ENCODE results near the gene GRM2.
"Not testable (repeated sequence)": the region's sequence is repeated elsewhere in the genome, so short reads cannot be mapped to it uniquely, and the experiment has no call there.

The GRM2 gene

DNA sequence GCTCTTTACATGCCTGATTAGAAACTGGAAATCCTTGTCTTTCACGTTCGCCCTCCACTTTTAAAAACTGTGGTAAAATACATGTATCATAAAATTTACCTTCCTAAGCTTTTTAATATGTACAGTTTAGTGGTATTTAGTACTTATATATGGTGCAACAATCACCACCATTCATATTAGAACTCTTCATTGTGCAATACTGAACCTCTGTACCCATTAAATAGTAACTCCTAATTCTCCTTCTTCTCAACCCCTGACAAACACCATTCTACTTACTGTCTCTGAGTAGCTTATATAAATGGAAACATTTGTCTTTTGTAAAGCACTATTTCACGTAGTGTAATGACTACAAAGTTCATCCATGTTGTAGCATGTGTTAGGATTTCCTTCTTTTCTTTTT, 28.2 kb downstream of the GRM2 start:
- H3K9ac ChIP-seq (ENCODE audit: low read depth, low read length), result no peak overlapping the region
- no peak overlapping the region for H3K4me2 ChIP-seq (ENCODE audit: insufficient read depth, low read length)
- TF ChIP-seq CTCF (IDR thresholded peaks at IDR 0.05; ENCODE audit: borderline replicate concordance, extremely low read depth, low read length, poor library complexity, severe bottlenecking), result no peak
- TF ChIP-seq EZH2 (IDR thresholded peaks at IDR 0.05; ENCODE audit: borderline replicate concordance, low read depth, low read length, severe bottlenecking), result no peak
- ATAC-seq (ENCODE audit: insufficient read depth, low read depth) (no peak), DNase-seq (no peak)
- no peaks in the 10 kb centered on the region for H4K20me1 ChIP-seq (ENCODE audit: insufficient read depth, low read length)
- H3K27ac ChIP-seq (ENCODE audit: low read length), result no peak overlapping the region
- no peaks in the 10 kb centered on the region for H3K79me2 ChIP-seq (ENCODE audit: insufficient read depth, low read length)
- H3K9me3 ChIP-seq (ENCODE audit: insufficient read depth, low read length, severe bottlenecking), result no peaks in the 10 kb centered on the region
- no peak overlapping the region for H3K4me3 ChIP-seq (ENCODE audit: low read depth in 1 of 2, low read length in 2 of 2)
- H3K27me3 ChIP-seq (ENCODE audit: insufficient read depth, low read length, poor library complexity), result peaks cover 4% of the 10 kb centered on the region
- H3K36me3 ChIP-seq (ENCODE audit: insufficient read depth, low read length), result no peaks in the 10 kb centered on the region
- no peak overlapping the region for H2AFZ ChIP-seq (ENCODE audit: low read depth, low read length)
- H3K4me1 ChIP-seq (ENCODE audit: insufficient read depth, low read length), result peaks cover 11% of the 10 kb centered on the region

- Histone ChIP-seq H3K4me3 (ENCODE audit: low read depth in 1 of 2, low read length in 2 of 2) (no peak overlapping the region), H3K79me2 (ENCODE audit: insufficient read depth, low read length) (no peaks in the 10 kb centered on the region), H3K27ac (ENCODE audit: low read length) (no peak overlapping the region), H3K36me3 (ENCODE audit: insufficient read depth, low read length) (no peaks in the 10 kb centered on the region), H4K20me1 (ENCODE audit: insufficient read depth, low read length) (no peaks in the 10 kb centered on the region), H3K9ac (ENCODE audit: low read depth, low read length) (no peak overlapping the region), H3K4me2 (ENCODE audit: insufficient read depth, low read length) (no peak overlapping the region), H3K9me3 (ENCODE audit: insufficient read depth, low read length, severe bottlenecking) (no peaks in the 10 kb centered on the region), H3K4me1 (ENCODE audit: insufficient read depth, low read length) (peaks cover 11% of the 10 kb centered on the region), H3K27me3 (ENCODE audit: insufficient read depth, low read length, poor library complexity) (peaks cover 7% of the 10 kb centered on the region), H2AFZ (ENCODE audit: low read depth, low read length) (no peak overlapping the region)
- DNase-seq (no peak), ATAC-seq (ENCODE audit: insufficient read depth, low read depth) (no peak)
- TF ChIP-seq CTCF (IDR thresholded peaks at IDR 0.05; ENCODE audit: borderline replicate concordance, extremely low read depth, low read length, poor library complexity, severe bottlenecking) (no peak), EZH2 (IDR thresholded peaks at IDR 0.05; ENCODE audit: borderline replicate concordance, low read depth, low read length, severe bottlenecking) (no peak)
These were observed 29.1 kb downstream of the GRM2 start for GRCh38 chr3:51735950-51736349.

GRCh38 chr3:51739110-51739509, 32.2 kb downstream of the GRM2 start:
- ATAC-seq (ENCODE audit: insufficient read depth, low read depth), result no peak
- no peaks in the 10 kb centered on the region for H4K20me1 ChIP-seq (ENCODE audit: insufficient read depth, low read length)
- H3K9ac ChIP-seq (ENCODE audit: low read depth, low read length), result no peak overlapping the region
- no peak overlapping the region for H3K4me3 ChIP-seq (ENCODE audit: low read depth in 1 of 2, low read length in 2 of 2)
- no peak overlapping the region for H3K4me2 ChIP-seq (ENCODE audit: insufficient read depth, low read length)
- TF ChIP-seq EZH2 (IDR thresholded peaks at IDR 0.05; ENCODE audit: borderline replicate concordance, low read depth, low read length, severe bottlenecking), result no peak
- no peak for TF ChIP-seq CTCF (IDR thresholded peaks at IDR 0.05; ENCODE audit: borderline replicate concordance, extremely low read depth, low read length, poor library complexity, severe bottlenecking)
- no peak for DNase-seq
- no peak overlapping the region for H2AFZ ChIP-seq (ENCODE audit: low read depth, low read length)
- no peak overlapping the region for H3K27ac ChIP-seq (ENCODE audit: low read length)
- H3K79me2 ChIP-seq (ENCODE audit: insufficient read depth, low read length), result no peaks in the 10 kb centered on the region
- no peaks in the 10 kb centered on the region for H3K36me3 ChIP-seq (ENCODE audit: insufficient read depth, low read length)
- H3K27me3 ChIP-seq (ENCODE audit: insufficient read depth, low read length, poor library complexity), result peaks cover 7% of the 10 kb centered on the region
- H3K9me3 ChIP-seq (ENCODE audit: insufficient read depth, low read length, severe bottlenecking), result no peaks in the 10 kb centered on the region
- H3K4me1 ChIP-seq (ENCODE audit: insufficient read depth, low read length), result peaks cover 10% of the 10 kb centered on the region

DNA sequence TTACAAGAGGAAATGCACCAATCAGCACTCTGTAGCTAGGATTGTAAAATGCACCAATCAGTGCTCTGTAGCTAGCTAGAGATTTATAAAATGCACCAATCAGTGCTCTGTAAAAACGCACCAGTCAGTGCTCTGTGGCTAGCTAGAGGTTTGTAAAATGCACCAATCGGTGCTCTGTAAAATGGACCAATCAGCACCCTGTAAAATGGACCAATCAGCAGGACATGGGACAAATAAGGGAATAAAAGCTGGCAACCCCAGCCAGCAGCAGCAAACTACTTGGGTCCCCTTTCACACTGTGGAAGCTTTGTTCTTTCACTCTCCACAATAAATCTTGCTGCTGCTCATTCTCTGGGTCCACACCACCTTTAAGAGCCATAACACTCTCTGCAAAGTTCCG, 35.5 kb downstream of the GRM2 start:
- not testable (repeated sequence) for H3K4me1 ChIP-seq (ENCODE audit: insufficient read depth, low read length); DNase-seq; ATAC-seq (ENCODE audit: insufficient read depth, low read depth); H3K9me3 ChIP-seq (ENCODE audit: insufficient read depth, low read length, severe bottlenecking); H3K36me3 ChIP-seq (ENCODE audit: insufficient read depth, low read length); H3K79me2 ChIP-seq (ENCODE audit: insufficient read depth, low read length); H2AFZ ChIP-seq (ENCODE audit: low read depth, low read length); H3K27me3 ChIP-seq (ENCODE audit: insufficient read depth, low read length, poor library complexity); H4K20me1 ChIP-seq (ENCODE audit: insufficient read depth, low read length); H3K27ac ChIP-seq (ENCODE audit: low read length); H3K4me2 ChIP-seq (ENCODE audit: insufficient read depth, low read length); H3K9ac ChIP-seq (ENCODE audit: low read depth, low read length); H3K4me3 ChIP-seq (ENCODE audit: low read depth in 1 of 2, low read length in 2 of 2)

DNA sequence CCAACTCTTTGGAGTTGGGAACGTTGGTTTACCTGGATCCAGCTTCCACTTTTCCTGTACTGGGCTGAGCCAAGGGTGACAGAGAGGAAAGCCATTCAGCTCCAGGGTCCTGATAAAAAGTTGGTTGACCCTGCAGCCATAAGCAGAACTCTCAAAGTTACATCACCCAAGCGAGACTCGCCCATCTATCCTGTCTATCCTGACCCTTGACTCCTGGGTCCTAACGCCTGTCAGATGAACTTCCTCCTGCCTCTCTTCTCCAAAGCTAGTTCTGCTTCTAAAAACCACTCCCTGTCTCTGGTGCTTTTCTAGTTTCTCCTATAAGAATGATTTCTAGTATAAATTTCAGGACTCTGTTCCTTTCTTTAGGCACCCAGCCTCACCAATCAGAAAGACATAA, 36.1 kb downstream of the GRM2 start:
- H2AFZ ChIP-seq (ENCODE audit: low read depth, low read length); H3K36me3 ChIP-seq (ENCODE audit: insufficient read depth, low read length); H4K20me1 ChIP-seq (ENCODE audit: insufficient read depth, low read length); H3K27ac ChIP-seq (ENCODE audit: low read length); DNase-seq; H3K4me1 ChIP-seq (ENCODE audit: insufficient read depth, low read length); H3K27me3 ChIP-seq (ENCODE audit: insufficient read depth, low read length, poor library complexity); H3K4me2 ChIP-seq (ENCODE audit: insufficient read depth, low read length); H3K9me3 ChIP-seq (ENCODE audit: insufficient read depth, low read length, severe bottlenecking); H3K79me2 ChIP-seq (ENCODE audit: insufficient read depth, low read length); H3K9ac ChIP-seq (ENCODE audit: low read depth, low read length); H3K4me3 ChIP-seq (ENCODE audit: low read depth in 1 of 2, low read length in 2 of 2); ATAC-seq (ENCODE audit: insufficient read depth, low read depth): not testable (repeated sequence)

All from DND-41 (cell line).